DLD1 (cell line): ENCODE results near the gene HAVCR2.

Source experiments
- in situ Hi-C: cut with HindIII; loops from 2 replicates; pipeline ENCODE4 v1.10.0; 2017; ENCODE audit warnings: low sequenced_read_pairs

HAVCR2 gene

DNA sequence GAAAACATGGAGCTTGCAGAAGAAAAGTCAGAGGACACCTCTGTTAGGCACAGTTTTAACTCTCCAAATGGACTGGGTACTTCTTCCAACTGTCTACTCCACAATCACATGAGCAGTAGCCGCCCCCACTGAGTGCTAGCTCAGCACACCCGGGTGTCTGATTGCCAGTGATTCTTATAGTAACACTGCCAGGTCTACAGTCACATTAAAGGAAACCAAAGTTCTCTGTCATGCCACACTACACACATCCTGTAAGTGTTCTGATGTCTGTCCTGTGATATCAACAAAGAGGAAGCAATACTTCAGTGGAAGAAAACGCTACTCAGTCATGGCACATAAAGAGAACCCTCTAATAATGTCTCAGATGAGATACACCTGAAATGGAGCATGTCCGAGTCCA is at the start of gene HAVCR2:
Gene HAVCR2 (minus strand): TSS at position 69 of the 400 bp plus-strand sequence. CDS start 61 bp downstream, at position 8.
- in situ Hi-C loops, result no loop called here

DNA sequence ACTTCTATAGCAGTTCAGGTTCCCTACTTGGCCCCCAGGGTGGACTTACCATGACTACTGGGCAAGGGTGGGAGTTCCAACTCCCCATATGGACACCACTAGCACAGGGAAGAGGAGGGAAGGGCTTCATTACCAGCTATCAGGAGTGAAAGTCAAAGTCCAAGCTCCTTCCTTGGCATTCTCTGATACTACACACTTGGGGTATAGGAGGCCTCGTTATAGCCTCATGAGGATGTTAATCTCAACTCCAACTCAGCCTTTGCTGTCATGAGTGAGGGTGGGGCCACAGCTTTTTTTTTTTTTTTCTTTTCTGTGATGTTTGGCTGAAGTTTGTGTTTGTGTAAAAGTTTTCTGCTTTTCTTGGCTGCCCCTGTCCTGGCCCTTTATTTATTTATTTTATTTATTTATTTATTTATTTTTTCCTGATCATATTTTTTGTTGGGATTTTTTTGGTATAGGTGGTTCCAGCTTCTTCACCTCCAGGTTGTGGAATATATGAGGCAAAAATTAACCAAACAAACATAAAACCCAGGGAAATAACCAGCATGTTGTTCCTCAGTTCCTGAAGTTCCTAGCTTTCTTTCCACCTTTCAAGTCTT is 48.5 kb upstream of the HAVCR2 start:
- in situ Hi-C loops, result no loop called here

DNA sequence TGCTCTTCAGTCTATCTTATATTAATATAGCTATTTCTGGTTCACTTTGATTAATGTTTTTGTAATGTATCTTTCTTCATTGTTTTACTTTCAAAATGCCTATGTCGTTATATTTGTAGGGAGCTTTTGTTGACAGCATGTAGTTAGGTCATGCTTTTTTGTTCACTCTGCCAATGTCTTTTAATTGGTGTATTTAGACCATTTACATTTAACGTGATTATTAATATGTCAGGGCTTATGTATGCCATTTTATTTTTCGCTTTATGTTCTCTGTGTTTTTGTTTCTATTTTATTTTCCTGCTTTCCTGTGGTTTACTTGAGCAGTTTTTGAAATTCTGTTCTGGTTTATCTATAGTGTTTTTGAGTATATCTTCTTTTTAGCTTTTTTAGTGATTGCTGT is 46.5 kb upstream of the HAVCR2 start:
- in situ Hi-C loops, result no loop called here

DNA sequence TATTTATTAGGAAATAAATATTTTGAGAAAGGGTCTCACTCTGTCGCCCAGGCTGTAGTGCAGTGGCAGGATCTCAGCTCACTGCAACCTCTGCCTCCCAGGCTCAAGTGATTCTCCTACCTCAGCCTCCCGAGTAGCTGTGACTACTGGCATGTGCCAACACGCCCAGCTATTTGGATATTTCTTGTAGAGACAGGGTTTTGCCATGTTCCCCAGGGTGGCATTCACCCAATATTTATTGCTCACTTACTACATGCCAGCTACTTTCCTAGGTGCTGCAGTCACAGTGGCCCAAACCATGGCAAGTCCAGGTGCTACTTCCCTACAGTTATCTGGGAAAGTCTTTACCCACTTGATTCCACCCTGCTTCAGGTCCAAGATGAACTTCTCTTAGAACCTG is 42.2 kb upstream of the HAVCR2 start:
- in situ Hi-C loops, result no loop called here

DNA sequence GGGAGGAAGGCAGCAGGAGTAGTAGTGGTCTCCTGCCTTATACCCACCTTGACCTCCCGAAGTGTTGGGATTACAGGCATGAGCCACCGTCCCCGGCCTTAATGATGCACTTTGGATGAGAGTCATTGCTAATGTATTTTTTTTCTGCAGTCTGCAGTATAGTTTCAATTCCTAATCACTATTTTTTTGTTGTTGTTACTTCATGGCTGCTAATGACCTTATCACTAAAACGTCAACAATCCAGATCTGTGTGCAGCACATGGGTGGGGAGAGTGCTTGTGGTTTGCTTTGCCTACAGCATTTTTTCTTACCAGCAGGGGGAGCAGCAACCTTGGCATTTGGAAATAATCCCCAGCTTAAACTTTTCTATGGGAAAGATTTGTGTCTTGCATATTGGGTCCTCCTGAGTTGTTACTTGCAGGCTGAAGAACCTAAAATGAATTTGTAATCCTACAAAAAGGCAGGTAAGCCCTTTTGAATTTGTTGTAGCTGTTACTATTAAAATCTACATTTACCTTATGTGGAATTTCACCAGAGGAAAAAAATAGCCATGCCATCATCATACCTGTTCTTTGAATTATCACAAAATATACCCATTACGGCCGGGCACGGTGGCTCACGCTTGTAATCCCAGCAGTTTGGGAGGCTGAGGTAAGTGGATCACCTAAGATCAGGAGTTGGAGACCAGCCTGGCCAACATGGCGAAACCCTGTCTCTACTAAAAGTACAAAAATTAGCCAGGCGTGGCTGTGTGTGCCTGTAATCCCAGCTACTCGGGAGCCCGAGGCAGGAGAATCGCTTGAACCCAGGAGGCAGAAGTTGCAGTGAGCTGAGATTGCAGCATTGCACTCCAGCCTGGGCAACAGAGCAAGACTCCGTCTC is 40.1 kb upstream of the HAVCR2 start:
- in situ Hi-C loops, result no loop called here

DNA sequence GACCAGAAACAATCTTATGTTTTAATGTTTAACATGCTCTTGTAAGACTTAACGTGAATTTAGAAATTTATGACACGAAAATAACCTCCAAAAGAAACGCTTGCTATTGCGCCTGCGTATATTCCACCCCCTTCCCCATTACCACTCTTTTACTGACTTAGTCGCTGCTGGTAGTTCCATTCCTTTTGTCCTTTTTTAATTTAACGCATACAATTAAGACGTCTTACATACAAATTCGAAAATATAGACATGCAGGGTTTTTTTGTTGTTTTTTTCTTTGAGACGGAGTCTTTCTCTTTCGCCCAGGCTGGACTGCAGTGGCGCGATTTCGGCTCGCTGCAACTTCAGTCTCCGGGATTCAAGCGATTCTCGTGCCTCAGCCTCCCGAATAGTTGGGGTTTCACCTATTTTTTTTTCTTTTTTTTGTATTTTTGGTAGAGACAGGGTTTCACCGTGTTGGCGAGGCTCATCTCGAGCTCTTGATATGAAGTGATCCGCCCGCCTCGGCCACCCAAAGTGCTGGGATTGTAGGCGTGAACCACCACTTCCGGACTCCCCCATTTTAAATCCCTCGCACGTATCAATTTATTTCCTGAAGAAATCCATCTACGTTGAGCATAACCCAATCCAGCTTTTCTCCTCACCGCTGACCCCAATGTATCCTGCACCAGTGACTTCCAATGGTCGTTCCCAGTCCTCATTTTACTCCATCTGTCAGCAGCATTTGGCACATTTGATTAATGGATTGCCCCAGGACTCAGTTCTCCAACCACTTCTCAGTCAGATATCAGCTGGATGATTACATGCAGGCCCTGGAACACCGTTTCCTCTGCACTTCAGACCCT is 34.5 kb upstream of the HAVCR2 start:
- in situ Hi-C loops, result no loop called here

DNA sequence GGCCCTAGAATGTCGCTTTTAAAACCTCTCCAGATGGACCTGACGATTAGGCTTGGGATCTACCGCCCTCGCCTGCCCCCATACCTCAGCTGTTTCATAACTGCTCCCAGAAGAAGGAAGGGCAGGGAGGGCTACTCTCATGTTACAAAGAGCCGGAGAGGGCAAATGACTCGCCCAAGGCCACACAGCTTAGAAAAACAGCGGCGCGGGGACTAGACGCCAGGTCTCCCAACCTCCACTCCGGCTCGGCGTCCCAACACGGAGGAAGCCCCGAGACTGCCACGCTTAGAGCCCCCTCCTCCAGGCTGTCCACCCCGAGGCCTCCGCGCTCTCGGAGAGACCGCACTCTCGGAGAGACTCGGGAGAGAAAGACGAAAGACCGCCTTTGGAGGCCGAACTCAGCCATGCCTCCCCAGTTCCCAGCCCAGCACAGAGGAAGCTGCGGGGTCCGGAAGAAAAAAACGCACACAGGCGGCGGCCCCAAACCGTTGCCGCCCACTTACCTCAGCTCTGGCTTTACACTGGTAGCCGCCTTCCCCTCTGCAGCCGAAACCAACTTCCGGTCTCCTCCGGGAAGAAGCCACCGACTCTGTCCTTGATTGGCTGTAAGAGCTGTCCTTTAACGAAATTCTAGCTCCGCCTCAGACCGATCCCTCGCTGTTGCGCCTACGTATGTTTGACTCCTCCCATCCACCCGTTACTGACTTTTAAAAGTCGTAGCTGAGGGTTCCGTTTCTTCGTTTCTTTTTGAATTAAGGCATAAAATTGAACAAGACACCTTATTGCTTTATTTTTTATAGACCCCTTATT is 33.7 kb upstream of the HAVCR2 start, which contains the start of gene MED7:
Gene MED7 (minus strand): TSS at position 549 of the 810 bp plus-strand sequence. CDS start 3,434 bp downstream, outside the sequence.
- in situ Hi-C loops, result no loop called here

DNA sequence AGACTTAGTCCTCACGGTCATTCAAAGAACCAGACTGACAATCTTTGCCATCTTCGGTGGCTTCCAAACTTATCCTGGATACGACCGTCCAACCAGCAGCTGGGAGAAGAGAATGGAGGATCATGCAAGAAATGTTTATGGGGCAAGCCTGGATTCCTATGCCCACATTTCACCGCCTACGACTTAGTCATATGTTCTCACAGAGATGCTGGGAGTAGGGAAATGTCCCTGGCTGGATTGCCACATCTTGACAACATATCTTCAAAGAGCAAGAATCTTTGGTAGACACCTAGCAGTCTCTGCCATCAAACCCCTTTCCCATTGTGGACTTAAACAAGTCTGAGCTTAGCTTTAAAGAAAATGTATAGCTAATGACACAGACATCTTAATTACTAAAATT is 28.8 kb upstream of the HAVCR2 start:
- in situ Hi-C loops, result no loop called here

DNA sequence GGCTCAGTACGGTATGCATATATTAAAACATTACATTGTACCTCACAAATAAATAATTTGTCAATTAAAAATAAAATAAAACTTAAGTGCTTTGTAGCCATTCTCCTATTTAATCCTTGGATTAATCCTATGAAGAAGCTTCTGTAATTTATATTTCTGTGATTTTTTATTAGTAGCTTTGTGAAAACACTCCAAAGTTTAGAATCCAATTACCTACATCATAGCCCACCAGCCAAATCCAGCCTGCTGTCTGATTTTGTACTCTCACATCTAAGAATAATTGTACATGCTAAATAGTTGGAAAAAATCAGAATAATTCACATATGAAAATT is 23.4 kb upstream of the HAVCR2 start:
- in situ Hi-C loops, result no loop called here

DNA sequence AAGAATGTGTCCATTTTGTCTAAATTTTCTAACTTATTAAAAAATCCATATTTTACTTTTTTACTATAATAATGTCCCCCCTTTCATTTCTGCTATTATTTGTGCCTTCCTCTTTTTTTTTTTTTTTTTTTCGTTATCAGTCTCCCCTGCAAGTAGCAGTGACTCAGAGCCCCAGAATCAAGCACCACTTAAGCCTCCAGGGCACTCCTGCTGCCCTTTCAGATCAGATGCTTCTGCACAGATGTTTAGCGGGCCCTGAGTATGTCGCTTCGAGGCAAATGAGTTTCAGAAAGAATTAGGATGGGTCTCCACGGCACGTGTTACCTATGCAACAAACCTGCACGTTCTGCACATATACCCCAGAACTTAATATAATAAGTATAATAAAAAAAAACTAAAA is 22.1 kb upstream of the HAVCR2 start:
- in situ Hi-C loops, result no loop called here

DNA sequence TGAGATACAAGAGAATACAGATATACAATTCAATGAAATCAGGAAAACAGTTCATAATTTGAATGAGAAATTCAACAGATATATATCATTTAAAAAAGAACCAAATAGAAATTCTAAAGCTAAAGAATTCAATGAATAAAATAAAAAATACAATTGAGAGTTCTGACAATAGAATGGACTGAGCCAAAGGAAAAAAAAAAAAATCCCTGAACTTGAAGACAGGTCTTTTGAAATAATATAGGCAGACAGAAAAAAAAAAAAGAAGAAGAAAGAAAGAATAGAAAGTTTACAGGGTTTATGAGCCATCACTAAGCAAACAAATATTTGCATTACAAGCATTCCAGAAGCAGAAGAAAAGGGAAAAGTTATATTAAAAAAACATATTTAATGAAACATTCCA is 12.9 kb upstream of the HAVCR2 start:
- in situ Hi-C loops, result no loop called here

DNA sequence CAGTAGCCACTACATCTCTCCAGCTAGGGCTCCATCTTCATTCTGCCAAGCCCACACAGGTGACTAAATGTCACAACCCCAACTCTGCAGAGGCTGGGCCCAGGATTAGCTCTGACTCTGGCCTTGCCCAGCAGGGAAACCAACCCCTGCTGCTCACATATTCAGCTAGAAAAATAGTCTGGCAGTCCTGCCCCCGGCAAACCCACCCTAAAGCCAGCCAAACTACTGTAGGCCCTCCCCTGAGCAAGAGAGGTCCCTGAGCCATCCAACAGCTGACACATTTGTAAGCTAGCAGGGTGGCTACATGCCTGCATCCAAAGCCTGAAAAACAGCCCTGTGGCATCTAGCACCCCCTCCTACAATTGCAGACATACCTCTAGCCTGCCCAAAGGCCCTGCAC is 11.3 kb upstream of the HAVCR2 start:
- in situ Hi-C loops, result no loop called here

DNA sequence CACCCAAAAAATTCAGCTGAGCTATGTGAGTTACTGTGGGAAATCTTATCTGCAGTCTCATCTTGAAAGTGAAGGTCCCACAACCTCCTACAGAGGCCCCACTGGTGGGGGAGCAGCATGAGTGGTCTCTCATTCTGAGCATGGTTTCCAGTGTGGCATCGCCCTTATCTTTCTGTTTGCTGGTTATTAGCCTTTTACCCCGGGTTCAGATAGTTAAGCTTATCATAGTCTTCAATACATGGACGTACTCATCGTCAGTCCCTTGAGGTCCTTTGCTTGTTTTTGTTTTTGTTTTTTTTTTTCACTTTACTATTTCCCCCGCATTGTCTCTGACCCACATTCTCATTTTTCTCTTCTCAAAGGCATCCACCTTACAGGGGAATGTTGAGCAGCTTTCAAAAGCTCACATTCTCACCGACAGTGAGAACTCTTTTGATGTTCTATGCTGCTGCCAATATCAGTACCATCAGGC is 7.7 kb upstream of the HAVCR2 start:
- in situ Hi-C loops, result no loop called here

DNA sequence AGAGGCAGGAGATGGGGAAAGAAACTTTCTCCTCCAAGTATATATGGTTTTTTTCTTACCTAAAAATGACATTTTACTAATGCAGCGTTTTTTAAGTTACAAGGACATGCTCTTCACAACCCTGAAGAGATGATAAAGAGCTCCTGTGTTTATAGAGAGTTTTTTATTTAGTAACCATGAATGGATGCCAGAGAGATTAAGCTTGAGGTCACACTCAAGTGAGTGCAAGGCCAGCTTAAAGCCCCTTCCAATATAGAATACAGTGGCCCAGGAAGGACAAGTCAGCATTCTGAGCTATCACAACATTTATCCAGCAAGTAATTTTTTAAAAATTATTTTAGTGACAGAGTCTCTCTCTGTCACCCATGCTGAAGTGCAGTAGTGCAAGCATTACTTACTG is 6.7 kb upstream of the HAVCR2 start:
- in situ Hi-C loops, result no loop called here

DNA sequence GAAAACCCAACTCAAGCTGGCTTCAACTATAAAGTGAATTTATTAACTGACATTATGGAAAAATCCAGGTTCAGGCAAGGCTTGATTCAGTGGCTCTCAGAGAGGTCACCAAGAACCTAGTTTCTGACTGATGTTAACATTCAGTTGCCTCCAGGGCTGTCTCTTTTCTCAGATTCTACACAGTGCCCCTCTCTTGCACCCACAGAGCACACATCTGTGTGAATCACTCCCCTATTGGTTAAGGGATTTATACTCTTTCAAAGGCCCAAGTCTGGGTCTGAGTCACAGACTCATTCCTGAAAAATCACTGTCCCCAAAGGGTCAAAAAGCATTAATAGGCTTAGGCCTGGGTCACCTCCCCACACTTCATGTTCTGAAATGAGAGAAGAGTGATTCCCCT is 6.2 kb upstream of the HAVCR2 start:
- in situ Hi-C loops, result no loop called here

DNA sequence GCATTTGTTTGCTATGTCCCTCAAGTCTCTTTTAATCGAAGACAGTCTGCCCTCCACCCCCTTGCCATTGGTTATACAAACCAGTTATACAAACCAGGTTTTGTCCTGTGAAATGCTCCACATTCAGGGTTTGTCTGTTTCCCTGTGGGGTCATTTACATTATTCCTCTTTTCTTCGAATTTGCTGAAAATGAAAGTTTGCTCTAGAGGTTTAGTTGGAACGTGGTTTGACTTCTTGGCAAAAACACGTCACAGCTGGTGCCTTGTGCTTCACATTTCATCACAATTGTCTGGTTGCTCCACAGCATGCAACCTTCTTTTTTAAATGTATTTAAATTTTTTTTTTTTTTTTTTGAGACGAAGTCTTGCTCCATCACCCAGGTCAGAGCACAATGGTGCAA is 4.2 kb upstream of the HAVCR2 start:
- in situ Hi-C loops, result no loop called here

DNA sequence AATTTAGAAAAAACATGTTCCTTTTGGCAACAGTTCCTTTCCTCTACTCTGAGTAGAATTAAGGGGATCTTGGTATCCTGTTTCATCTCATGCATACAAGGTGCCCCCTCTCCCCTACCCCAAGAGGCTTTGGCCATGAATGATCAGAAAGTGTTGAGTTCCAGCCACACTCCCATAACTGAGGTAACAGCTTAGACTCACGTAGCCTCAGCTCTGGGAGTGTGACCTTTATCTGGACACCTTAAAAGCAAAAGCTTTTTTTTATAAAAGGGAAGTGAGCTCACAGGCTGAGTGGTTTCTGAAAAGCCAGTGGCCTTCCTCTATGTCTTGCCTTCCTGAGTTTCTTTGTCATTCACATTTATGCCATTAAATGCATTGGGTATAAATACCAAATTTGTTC is 900 bp upstream of the HAVCR2 start:
- in situ Hi-C loops, result no loop called here

DNA sequence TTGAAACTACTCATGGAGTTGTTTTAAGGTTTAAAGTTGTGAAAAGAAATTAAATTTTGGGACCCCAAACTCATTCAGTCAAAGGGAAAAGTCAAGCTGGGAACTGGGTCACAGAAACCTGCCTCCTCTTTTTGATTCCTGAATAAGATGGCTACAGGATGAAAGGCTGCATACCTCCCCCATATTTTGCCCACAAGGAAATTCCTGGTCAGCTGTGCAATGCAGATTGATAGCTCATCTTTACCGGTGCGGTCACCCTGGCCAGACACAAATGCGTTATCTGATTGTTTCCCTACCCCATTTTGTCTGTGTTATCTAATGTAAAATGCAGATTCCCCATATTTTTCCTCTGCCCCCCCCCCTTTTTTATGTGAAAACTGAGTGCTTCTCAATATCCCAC is 1.3 kb downstream of the HAVCR2 start:
- in situ Hi-C loops, result no loop called here

DNA sequence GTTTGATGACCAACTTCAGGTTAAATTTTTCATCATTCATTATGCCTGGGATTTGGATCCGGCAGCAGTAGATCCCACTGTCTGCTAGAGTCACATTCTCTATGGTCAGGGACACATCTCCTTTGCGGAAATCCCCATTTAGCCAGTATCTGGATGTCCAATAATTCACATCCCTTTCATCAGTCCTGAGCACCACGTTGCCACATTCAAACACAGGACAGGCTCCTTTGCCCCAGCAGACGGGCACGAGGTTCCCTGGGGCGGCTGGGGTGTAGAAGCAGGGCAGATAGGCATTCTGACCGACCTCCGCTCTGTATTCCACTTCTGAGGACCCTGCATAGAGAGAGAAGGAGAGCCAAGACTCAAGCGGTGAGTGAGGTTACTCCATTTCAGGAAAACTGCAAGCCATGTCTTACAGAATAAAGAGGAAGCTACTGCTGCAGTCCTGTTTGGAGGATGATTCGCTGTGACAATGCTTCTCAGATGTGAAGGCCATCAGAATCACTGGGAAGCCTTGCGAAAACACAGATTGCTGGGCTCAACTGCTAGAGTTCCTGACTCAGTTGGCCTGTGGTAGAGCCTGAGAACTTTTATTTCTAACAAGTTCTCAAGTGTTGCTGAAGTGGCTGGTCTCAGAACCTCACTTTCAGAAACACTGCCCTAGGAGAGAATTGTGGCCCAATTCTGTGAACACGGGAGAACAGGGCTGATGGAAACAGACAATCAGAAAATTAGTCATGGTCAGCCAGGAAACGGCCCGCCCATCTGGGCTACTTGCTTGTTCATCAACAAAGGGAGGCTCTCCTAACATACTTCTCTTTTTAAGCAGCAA is 2.0 kb downstream of the HAVCR2 start:
- in situ Hi-C loops, result no loop called here

DNA sequence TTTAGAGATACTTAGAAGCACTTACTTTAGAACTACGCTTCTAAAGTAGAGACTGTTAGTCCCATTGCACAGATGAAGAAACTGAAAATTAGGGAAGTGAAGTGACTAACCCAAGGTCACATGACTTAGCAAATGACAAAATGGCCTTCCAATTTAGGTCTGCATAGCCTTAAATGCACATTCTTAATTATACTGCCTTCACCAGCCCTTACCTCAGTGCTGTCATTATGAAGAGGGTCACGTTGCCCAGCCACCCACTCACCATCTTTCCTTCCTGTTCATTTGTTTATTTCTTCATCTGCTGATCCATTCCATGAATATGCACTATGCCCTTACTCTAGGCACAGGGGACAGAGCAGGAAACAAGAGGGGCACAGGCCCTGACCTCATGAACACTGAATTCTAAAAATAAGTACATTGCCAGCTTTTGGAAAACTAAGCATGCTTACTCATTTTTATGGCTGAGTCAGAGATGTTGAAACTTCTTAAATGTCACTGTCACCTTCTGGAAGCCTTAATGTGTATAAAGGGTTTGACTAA is 8.6 kb downstream of the HAVCR2 start:
- in situ Hi-C loops, result no loop called here
